Neutrophil (primary cell): ENCODE measurements around the gene AIFM3.

ENCODE experiments used
- H3K27ac ChIP-seq: fragments of 200-600 bp; sonication (generic); 2 replicates; pipeline ENCODE4 v1.5.1; 2016; ENCODE audit warnings: mild to moderate bottlenecking, moderate library complexity
- H3K27me3 ChIP-seq: fragments of 200-600 bp; sonication (generic); 2 replicates; pipeline ENCODE4 v1.6.0; 2016; ENCODE audit warnings: mild to moderate bottlenecking
- H3K36me3 ChIP-seq: fragments of 200-600 bp; sonication (generic); 2 replicates; pipeline ENCODE4 v1.5.1; 2017
- H3K4me1 ChIP-seq, 2 experiments: fragments of 200-600 bp in 1 of 2; sonication (generic) in 1 of 2; 1 replicate in 1 of 2; 2 replicates in 1 of 2; pipeline versions ENCODE4 v1.5.1 to v1.6.1; 2013 to 2016; ENCODE audit warnings: low read depth in 1 of 2, low read length in 1 of 2, mild to moderate bottlenecking in 1 of 2, moderate library complexity in 1 of 2; ENCODE audit not compliant: control insufficient read depth in 1 of 2, insufficient read depth in 1 of 2
- H3K4me3 ChIP-seq, 2 experiments: fragments of 200-600 bp in 1 of 2; sonication (generic) in 1 of 2; 1 replicate in 1 of 2; 2 replicates in 1 of 2; pipeline ENCODE4 v1.5.1; 2013 to 2016; ENCODE audit warnings: low read depth in 1 of 2, low read length in 1 of 2, mild to moderate bottlenecking in 1 of 2, moderate library complexity in 1 of 2
- H3K9me3 ChIP-seq: fragments of 200-600 bp; sonication (generic); 2 replicates; pipeline ENCODE4 v1.5.1; 2016
- CTCF ChIP-seq: fragments of 200-600 bp; sonication (generic); IDR thresholded peaks from 2 replicates; pipeline ENCODE4 v1.5.1; 2016; ENCODE audit warnings: antibody characterized with exemption

AIFM3 gene

DNA sequence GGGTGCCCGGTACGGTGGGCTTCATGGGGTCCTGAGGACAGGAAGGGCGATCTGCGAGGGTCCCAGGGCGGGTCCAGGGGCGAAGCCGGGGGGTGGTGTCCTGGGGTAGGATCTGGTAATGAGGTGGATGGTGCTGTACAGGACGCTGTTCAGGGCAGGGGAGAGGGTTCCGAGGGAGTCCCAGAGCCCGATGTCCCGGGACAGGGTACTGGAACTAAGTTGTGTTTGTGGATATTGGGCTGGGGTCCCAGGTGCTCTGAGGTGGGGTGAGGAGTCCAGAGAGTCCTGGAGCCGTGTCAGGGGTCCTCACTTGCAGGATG lies 15.5 kb downstream of the AIFM3 start:
- Histone ChIP-seq H3K27me3 (peaks cover 9% of the 10 kb centered on the region), H3K36me3 (peaks cover 10% of the 10 kb centered on the region), H3K27ac (peak overlapping the region; percentile 76), H3K4me3 (peak overlapping the region; percentile 76 to 84), H3K4me1 (peaks cover 27 to 29% of the 10 kb centered on the region in 2 experiments), H3K9me3 (no peaks in the 10 kb centered on the region)
- no peak for TF ChIP-seq CTCF

- Histone ChIP-seq H3K4me3 (peak overlapping the region in 1 of 2 experiments; percentile 84), H3K36me3 (peaks cover 17% of the 10 kb centered on the region), H3K27me3 (peaks cover 9% of the 10 kb centered on the region), H3K27ac (no peak overlapping the region), H3K9me3 (no peaks in the 10 kb centered on the region), H3K4me1 (peaks cover 27 to 29% of the 10 kb centered on the region in 2 experiments)
- no peak for TF ChIP-seq CTCF
Observed at GRCh38 chr22:20983081-20983771, 16.2 kb downstream of the AIFM3 start.

GRCh38 chr22:20985720-20986119 lies 18.7 kb downstream of the AIFM3 start:
- H3K4me1 ChIP-seq = peaks cover 17 to 19% of the 10 kb centered on the region in 2 experiments
- TF ChIP-seq CTCF = no peak
- peaks cover 25% of the 10 kb centered on the region for H3K36me3 ChIP-seq
- H3K27ac ChIP-seq = no peak overlapping the region
- H3K27me3 ChIP-seq = no peaks in the 10 kb centered on the region
- H3K9me3 ChIP-seq = no peaks in the 10 kb centered on the region
- H3K4me3 ChIP-seq = no peak overlapping the region

DNA sequence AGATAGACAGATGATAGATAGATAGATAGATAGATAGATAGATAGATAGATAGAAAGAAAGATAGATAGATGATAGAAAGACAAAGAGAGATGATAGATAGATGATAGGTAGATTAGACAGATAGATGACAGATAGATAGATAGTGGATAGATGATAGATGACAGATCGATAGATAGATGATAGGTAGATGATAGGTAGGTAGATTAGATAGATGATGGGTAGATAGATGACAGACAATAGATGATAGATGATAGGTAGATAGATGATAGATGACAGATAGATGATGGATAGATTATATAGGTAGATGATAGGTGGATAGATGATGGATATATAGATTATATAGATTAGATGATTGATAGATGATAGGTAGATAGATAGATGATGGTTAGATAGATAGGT lies 19.3 kb downstream of the AIFM3 start:
- Histone ChIP-seq H3K4me1 (peaks cover 14% of the 10 kb centered on the region in 2 experiments), H3K27ac (no peak overlapping the region), H3K4me3 (no peak overlapping the region), H3K36me3 (peaks cover 31% of the 10 kb centered on the region), H3K9me3 (no peaks in the 10 kb centered on the region), H3K27me3 (no peaks in the 10 kb centered on the region)
- no peak for TF ChIP-seq CTCF

GRCh38 chr22:20987375-20987774 lies 20.3 kb downstream of the AIFM3 start:
- Histone ChIP-seq H3K9me3 (no peaks in the 10 kb centered on the region), H3K4me1 (peaks cover 7% of the 10 kb centered on the region in 2 experiments), H3K36me3 (peaks cover 41% of the 10 kb centered on the region), H3K4me3 (no peak overlapping the region), H3K27ac (no peak overlapping the region), H3K27me3 (no peaks in the 10 kb centered on the region)
- no peak for TF ChIP-seq CTCF
